GM21447 (cell line): ENCODE data around the gene ALG10B.
"Not testable (repeated sequence)": the region's sequence is repeated elsewhere in the genome, so short reads cannot be mapped to it uniquely, and the experiment has no call there.

Source experiments
- ATAC-seq: cut with Tn5 transposase; IDR thresholded peaks from one replicate; pipeline ENCODE4 v1.9.1; 2021; ENCODE audit not compliant: unreplicated experiment

The ALG10B gene

GRCh38 chr12:38316391-38317129 is at the start of gene ALG10B:
Gene ALG10B (plus strand): TSS chr12:38316774. CDS start chr12:38316894, 120 bp downstream.
- peak; percentile 100 for ATAC-seq

- ATAC-seq = no peak
Observed at GRCh38 chr12:38268612-38269011, 48.0 kb upstream of the ALG10B start.

GRCh38 chr12:38269897-38270296 is 46.7 kb upstream of the ALG10B start:
- ATAC-seq = no peak

DNA sequence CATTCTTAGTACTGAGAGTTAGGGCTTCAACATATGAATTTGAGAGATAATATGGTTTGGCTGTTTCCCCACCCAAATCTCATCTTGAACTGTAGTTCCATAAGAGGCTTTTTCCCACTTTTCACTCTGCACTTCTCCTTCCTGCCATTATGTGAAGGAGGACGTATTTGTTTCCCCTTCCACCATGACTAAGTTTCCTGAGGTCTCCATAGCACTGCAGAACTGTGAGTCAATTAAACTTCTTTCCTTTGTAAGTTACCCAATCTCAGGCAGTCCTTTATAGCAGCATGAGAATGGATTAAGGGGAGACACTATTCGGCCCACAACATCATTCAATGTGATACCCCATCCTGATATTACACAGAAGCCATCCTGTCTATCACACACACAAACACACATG is 36.8 kb upstream of the ALG10B start:
- ATAC-seq = no peak

GRCh38 chr12:38282886-38283285 is 33.7 kb upstream of the ALG10B start:
- no peak for ATAC-seq

DNA sequence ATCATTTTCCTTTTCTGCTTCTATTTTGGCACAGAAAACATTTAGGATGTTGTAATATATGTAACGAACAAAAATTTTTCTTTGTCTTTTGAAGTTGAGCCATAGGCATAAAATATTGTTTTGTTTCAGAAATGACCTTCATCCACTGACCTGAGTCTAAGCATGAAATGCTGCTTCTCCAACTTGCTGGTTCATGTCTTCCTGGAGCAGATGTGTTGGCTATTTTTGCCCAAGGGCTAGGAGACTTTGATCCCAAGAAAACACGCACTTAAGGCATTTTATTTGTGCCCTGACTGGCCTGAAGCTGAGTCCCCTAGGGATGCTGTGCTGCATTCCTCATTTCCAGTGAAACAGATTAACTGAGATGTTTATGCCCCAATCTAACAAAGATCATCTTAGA is 27.2 kb upstream of the ALG10B start:
- ATAC-seq = no peak

DNA sequence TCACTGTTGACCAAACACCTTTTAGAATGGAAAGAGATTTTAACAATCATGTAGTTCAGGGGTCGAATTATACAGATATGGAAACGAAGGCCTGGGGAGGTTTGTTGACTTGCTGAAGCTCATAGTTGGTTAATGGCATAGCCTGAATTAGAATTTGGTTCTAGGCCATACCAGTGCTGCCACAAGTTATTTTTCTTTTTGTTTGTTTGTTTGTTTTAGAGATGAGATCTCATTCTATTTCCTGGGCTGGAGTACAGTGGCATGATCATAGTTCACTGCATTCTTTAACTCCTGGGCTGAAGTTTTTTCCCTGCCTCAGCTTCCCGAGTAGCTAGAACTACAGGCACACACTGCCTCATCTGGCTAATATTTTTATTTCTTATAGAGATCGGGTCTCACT is 25.4 kb upstream of the ALG10B start:
- ATAC-seq = no peak

- not testable (repeated sequence) for ATAC-seq
Observed at GRCh38 chr12:38302972-38303371, 13.6 kb upstream of the ALG10B start.

DNA sequence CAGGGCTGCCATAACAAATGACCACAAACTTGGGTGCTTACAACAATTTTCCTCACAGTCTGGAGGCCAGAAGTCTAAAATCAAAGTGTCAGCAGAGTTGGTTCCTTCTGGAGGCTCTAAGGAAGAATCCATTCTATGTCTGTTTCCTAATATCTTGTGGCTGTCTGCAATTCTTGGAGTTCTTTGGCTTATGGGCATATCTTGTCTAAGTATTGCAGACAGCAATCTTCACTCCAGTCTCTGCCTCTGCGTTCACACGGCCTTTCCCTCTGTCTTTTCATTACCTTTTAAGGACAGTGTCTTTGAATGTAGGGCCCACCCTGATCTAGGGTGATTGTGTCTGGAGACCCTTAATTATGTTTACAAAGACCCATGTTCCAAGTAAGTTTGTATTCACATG is 5.4 kb downstream of the ALG10B start:
- ATAC-seq = not testable (repeated sequence)

DNA sequence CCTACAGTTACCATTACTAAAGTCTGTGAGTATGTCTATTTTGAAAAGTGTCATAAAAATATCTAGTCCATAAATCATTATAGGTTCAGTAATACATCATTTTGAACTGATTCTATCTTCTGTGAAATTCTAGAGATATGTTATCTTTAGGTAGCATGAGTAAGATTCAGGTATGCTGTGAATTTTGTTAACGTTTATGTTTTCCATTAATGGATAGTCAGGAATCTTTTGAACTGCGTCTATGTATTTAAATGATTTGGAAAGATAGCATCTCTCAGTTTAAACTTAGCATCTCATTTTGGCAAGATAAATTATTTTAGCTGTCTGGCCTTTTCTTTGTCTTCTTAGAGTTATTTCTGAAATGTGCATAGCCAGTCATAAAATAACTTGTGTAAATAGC is 8.3 kb downstream of the ALG10B start:
- ATAC-seq = no peak

- ATAC-seq = no peak
Observed at GRCh38 chr12:38327356-38327755, 10.8 kb downstream of the ALG10B start.

DNA sequence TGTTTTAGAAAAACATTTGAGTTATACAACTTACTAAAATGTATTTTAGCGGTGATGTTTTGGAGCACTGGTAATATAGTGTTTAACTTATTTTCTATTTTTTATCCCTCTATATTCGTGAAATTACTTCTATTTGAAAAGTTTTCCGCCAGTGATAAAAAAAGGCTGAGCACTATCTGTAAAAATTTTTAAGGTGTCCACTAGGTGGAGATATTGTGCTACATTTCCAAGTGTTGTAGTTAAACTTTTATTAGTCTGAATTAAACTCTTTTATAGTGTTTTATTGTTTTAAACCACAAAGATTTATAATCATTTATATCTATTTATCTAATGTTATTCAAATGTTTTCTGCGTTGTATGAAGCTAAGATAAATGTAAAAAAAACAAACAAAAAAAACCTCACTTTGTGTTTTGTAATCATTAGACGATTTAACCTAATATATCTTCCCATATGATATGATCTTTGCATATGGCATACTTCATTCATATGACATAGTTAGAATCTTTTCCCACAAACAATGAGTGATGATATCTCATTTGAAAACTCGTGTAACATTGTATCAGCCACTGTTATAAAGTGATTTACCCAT is 11.8 kb downstream of the ALG10B start:
- no peak for ATAC-seq

DNA sequence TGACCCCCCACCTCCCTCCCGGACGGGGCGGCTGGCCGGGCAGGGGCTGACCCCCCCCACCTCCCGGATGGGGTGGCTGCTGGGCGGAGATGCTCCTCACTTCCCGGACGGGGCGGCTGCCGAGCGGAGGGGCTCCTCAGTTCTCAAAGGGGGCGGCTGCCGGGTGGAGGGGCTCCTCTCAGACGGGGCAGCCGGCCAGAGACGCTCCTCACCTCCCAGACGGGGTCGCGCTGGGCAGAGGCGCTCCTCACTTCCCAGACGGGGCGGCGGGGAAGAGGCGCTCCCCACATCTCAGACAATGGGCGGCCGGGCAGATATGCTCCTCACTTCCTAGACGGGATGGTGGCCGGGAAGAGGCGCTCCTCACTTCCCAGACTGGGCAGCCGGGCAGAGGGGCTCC is 13.8 kb downstream of the ALG10B start:
- ATAC-seq = not testable (repeated sequence)

GRCh38 chr12:38332814-38333213 is 16.2 kb downstream of the ALG10B start:
- ATAC-seq = no peak

DNA sequence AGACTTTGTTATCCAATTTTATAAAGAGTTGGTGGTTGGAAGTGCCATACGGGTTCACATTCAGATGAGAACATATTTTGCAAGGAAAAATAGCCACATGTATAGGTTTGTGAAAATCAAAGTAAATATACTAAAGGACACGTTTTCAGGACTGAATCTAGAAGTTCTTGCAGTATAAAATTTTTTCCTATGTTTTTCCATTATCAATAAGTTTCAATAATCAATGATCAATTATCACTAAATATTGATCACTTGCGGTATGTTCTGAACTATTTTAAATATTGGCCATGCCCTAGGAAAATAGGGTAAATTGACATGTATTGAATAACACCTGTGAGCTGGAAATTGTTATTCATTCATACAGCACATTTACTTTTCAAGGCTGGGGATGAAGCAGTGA is 25.9 kb downstream of the ALG10B start:
- ATAC-seq = no peak

- ATAC-seq = not testable (repeated sequence)
Observed at GRCh38 chr12:38343256-38343655, 26.7 kb downstream of the ALG10B start.

DNA sequence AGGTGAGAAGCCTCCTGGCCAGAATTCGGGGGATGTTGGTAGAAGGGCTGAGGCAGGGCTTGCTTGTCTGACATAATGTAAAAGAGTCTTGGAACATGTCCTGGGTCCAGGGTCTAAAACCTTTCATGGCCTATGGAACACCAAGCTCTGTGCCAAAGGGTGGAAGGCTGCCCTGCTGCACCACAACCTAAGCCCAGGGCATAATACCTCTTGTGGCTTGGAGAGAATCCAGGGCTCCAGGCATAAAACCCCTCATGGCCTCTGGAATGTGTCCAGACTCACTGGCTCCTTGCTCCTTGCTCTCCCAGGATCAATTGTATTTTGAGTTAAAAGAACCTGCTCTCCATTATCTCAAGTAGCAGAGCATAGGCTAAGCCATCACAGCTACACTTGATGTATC is 27.3 kb downstream of the ALG10B start:
- not testable (repeated sequence) for ATAC-seq

GRCh38 chr12:38350342-38351174 is 34.0 kb downstream of the ALG10B start:
- peak; percentile 99 for ATAC-seq

GRCh38 chr12:38351175-38351508 is 34.6 kb downstream of the ALG10B start:
- not testable (repeated sequence) for ATAC-seq

DNA sequence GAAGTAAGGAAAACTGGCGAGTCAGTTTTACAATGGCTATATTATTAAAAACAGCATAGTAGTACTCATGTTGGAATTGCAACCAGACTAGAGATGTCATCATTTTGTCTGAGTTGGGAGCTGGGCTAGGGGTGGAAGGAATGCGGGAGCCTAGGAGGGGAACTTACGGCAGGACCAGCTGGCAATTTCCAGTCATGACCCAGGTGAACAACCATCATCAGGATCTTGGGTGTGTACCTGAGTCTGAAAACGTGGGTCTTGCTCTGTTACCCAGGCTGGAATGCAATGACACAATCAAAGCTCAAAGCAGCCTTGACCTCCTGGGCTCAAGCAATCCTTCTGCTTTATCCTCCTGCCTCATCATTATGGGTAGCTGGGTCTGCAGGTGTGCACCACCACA is 50.9 kb downstream of the ALG10B start:
- ATAC-seq = no peak

- ATAC-seq = no peak
Observed at GRCh38 chr12:38370311-38370710, 53.7 kb downstream of the ALG10B start.

GRCh38 chr12:38373784-38374183 is 57.2 kb downstream of the ALG10B start:
- ATAC-seq = no peak
